ENCODE data around the gene TBC1D22A. TPM values are rescaled to one million over a fixed set of nuclear protein-coding genes. Genes with fewer than 3 reads are reported as not detected.

The TBC1D22A gene
- total RNA-seq, 4 donors from 2014 or later = 9.2 to 45.3 (median 22.8) TPM

DNA sequence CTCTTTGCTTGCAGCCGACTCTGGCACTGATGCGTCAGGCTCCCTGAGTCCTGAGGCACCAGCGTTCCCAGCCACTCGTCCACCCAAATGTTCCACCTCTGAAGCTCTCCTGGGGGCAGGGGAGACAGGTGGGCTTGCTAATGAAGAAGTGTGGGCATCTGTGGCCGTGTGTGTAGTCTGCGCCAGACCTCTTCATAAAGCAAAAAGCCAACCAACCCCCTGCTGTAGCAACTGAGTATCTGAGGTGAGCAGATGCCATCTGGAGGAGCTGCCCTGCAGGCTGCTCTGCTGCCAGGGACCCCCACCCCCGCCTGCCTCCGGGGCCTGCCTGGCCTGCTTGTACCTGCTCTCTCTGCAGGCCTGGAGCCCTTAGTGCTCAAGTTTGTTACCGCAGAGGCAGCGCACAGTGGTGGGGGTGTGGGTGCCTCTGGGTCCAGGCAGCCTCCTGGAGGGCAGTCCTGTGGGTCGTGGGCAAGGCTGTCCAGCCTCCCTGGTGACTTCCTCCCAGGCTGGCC, 272.5 kb downstream of the TBC1D22A start:
- intact Hi-C loops (cut with DNase I; ENCODE audit: low total_unique reads) = no loop called here
- DNase-seq = no peak
- Histone ChIP-seq H3K27ac (no peak overlapping the region), H3K27me3 (no peaks in the 10 kb centered on the region), H3K36me3 (no peaks in the 10 kb centered on the region), H3K4me3 (no peak overlapping the region), H3K9me3 (no peaks in the 10 kb centered on the region), H3K4me1 (peaks cover 0 to 5% of the 10 kb centered on the region in 2 donors)
- no peak for TF ChIP-seq POLR2A (IDR thresholded peaks at IDR 0.05)
- TF ChIP-seq, protein P1, sequence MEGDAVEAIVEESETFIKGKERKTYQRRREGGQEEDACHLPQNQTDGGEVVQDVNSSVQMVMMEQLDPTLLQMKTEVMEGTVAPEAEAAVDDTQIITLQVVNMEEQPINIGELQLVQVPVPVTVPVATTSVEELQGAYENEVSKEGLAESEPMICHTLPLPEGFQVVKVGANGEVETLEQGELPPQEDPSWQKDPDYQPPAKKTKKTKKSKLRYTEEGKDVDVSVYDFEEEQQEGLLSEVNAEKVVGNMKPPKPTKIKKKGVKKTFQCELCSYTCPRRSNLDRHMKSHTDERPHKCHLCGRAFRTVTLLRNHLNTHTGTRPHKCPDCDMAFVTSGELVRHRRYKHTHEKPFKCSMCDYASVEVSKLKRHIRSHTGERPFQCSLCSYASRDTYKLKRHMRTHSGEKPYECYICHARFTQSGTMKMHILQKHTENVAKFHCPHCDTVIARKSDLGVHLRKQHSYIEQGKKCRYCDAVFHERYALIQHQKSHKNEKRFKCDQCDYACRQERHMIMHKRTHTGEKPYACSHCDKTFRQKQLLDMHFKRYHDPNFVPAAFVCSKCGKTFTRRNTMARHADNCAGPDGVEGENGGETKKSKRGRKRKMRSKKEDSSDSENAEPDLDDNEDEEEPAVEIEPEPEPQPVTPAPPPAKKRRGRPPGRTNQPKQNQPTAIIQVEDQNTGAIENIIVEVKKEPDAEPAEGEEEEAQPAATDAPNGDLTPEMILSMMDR (IDR thresholded peaks at IDR 0.05) = no peak

DNA sequence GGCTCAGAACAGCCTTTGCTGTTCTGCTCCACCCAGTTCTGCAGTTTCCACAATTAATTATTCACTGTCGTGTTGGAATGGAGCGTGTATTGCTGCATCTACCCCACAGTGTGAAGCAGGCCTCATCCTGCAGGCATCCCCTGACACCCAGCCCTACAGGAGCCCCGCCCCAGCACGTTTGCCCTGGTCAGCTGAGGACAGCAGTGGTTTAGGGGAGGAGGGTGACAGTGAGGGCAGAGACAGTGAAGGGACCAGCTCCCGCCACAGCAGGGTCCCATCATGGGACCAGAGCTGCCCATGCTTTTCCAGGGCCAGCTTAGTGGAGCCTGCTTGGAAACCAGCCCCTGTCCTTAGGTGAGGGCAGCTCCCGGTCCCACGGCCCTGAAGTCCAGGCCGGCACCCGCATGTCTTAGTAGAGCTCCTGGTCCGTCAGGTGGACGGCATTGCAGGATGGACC, 273.0 kb downstream of the TBC1D22A start:
- no peaks in the 10 kb centered on the region for H3K27me3 ChIP-seq
- H3K4me1 ChIP-seq = peaks cover 0 to 5% of the 10 kb centered on the region in 2 donors
- TF ChIP-seq, protein P1 (IDR thresholded peaks at IDR 0.05) = no peak
- no peaks in the 10 kb centered on the region for H3K36me3 ChIP-seq
- no peaks in the 10 kb centered on the region for H3K9me3 ChIP-seq
- H3K4me3 ChIP-seq = no peak overlapping the region
- no peak overlapping the region for H3K27ac ChIP-seq
- no peak for DNase-seq
- intact Hi-C loops (cut with DNase I; ENCODE audit: low total_unique reads) = no loop called here

DNA sequence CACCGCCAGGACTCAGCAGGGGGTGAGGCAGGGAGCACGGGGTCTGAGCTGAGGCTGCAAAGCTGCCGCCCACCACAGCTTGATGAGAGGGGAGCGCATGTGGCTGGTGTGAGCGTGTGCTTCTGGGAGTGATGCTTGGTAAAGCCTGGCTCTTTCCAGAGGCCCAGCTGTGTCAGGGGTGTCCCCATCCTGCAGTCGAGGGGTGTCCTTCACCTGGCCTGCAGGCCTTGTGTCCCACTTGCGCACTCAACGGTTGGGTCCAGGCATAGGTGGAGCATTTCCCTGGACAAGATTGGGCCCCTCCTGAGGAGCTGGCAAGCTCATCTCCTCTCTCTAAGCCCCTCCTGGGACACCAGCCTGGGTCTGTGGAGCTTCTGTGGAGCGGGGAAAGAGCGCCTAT, 273.9 kb downstream of the TBC1D22A start:
- H3K4me1 ChIP-seq = no peaks in the 10 kb centered on the region
- H3K36me3 ChIP-seq = no peaks in the 10 kb centered on the region
- TF ChIP-seq, protein P1 (IDR thresholded peaks at IDR 0.05) = no peak
- no peak for TF ChIP-seq POLR2A (IDR thresholded peaks at IDR 0.05)
- DNase-seq = no peak
- no peak overlapping the region for H3K27ac ChIP-seq
- H3K9me3 ChIP-seq = no peaks in the 10 kb centered on the region
- H3K4me3 ChIP-seq = no peak overlapping the region
- intact Hi-C loops (cut with DNase I; ENCODE audit: low total_unique reads) = no loop called here
- H3K27me3 ChIP-seq = no peaks in the 10 kb centered on the region

DNA sequence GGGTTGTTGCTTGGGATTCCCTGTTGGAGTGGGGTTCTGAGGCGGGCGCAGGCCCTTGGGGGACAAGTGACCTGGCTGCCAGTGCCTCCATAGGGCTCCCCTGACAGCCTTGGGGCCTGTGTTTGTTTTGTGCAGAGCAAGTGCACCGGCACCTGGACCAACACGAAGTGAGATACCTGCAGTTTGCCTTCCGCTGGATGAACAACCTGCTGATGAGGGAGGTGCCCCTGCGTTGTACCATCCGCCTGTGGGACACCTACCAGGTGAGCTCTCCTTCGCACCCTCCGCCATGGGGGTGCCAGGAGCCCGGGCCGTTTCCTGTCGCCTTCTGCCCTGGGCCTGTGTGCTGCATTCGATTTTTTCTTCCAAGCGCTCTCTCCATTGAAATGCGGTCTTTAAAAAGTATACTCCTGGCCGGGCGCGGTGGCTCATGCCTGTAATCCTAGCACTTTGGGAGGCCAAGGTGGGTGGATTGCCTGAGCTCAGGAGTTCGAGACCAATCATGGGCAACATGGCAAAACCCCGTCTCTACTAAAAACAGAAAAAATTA, 274.6 kb downstream of the TBC1D22A start:
- Histone ChIP-seq H3K4me3 (no peak overlapping the region), H3K36me3 (no peaks in the 10 kb centered on the region), H3K9me3 (no peaks in the 10 kb centered on the region), H3K27me3 (no peaks in the 10 kb centered on the region), H3K4me1 (no peaks in the 10 kb centered on the region), H3K27ac (no peak overlapping the region)
- intact Hi-C loops (cut with DNase I; ENCODE audit: low total_unique reads) = no loop called here
- TF ChIP-seq, protein P1 (IDR thresholded peaks at IDR 0.05) = no peak
- no peak for TF ChIP-seq POLR2A (IDR thresholded peaks at IDR 0.05)
- DNase-seq = no peak

DNA sequence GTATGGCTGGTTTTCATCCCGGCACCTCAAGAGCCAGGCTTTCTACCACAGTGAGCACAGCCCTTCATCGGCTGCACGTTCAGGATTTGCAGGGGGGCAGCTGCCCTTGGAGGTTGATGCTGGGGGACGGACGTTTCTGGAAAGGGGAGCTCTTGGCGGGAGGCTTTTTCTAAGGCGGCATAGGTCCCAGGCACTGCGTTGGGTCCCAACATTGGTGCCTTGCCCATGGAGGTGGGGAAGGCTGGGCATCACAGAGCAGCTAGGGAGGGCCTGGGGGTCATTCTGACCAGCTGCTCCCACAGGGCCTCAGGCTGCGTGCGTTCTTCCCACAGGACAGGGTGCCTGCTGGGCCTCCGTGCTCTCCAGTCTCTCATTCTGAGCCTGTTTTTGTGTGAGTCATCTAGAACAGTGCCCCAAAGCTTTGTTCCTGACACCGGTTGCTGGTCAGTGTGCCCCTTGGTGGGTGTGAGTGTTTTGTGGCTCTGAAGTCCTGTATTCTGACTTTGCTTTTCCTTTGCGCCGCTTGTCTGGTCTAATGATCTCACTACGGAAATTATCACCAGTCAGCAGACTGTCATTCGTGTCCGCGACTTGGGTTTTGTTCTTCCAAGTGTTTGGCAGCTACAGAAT, 275.9 kb downstream of the TBC1D22A start:
- intact Hi-C loops (cut with DNase I; ENCODE audit: low total_unique reads) = no loop called here
- H3K4me1 ChIP-seq = no peaks in the 10 kb centered on the region
- no peaks in the 10 kb centered on the region for H3K9me3 ChIP-seq
- TF ChIP-seq, protein P1 (IDR thresholded peaks at IDR 0.05) = no peak
- no peak for TF ChIP-seq POLR2A (IDR thresholded peaks at IDR 0.05)
- DNase-seq = no peak
- H3K36me3 ChIP-seq = no peaks in the 10 kb centered on the region
- no peak overlapping the region for H3K4me3 ChIP-seq
- no peak overlapping the region for H3K27ac ChIP-seq
- no peaks in the 10 kb centered on the region for H3K27me3 ChIP-seq
